A549 treated with ZK216348 at 1 μM for 4 hours (cell line): ENCODE data around the gene SPANXN1. TPM values are rescaled to one million over a fixed set of nuclear protein-coding genes. Genes with fewer than 3 reads are reported as not detected.

ENCODE experiments used
- total RNA-seq: library from RNA; stranded (reverse); fragments of 200-300 nt; extraction: Qiagen RNA extraction; gene quantifications from 5 replicates; pipeline ENCODE4 v1.2.3, GENCODE V29; 2022; ENCODE audit warnings: low read depth

The SPANXN1 gene, protein sequence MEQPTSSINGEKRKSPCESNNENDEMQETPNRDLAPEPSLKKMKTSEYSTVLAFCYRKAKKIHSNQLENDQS
- total RNA-seq = not detected in 5 replicates

DNA sequence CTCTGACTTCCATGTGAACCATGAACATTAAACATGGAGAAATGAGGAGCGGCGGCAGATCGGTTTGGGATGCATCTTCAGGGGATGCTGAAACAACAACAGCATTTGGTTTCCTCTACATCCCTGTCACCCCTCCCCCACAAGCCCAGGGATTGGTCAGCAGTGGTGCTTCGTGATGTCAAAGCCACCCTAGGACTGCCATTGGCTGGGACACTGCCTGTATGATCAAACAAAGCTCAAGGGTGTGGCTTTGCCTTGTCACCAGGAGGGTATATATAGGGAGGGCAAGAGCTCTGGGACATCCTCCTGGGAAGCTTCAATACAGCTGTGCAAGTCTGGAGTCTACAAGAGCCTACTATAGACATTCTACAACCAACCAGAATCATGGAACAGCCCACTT, at the start of gene SPANXN1:
Gene SPANXN1, plus strand, starts transcription at position 301 of the 400 bp plus-strand sequence. Its CDS starts 84 bp downstream, at position 385.

